H1 (cell line): ENCODE results near the gene ALG5.

Experiments used
- CBX5 ChIP-seq: fragments of 300-800, 300-1000 bp; sonication (generic); IDR thresholded peaks from 2 replicates; pipeline ENCODE4 v1.7.1; 2016; ENCODE audit warnings: antibody characterized with exemption, low read length, low read depth
- POLR2AphosphoS5 ChIP-seq: IDR thresholded peaks from 2 replicates; pipeline ENCODE4 v1.6.1; 2011; ENCODE audit warnings: low read depth, low read length
- RAD21 ChIP-seq, 2 experiments: IDR thresholded peaks in 1 of 2; conservative IDR thresholded peaks in 1 of 2; 2 replicates each; pipeline ENCODE4 v1.6.1; 2011; ENCODE audit warnings: low read depth in 2 of 2, low read length in 2 of 2, improper control_type of control experiment in 1 of 2, inconsistent platforms in 1 of 2, mild to moderate bottlenecking in 1 of 2, moderate library complexity in 1 of 2
- SIN3A ChIP-seq, 2 experiments: IDR thresholded peaks in 1 of 2; conservative IDR thresholded peaks in 1 of 2; 2 replicates each; pipeline ENCODE4 v1.6.1; 2011 to 2012; ENCODE audit warnings: low read length in 2 of 2, improper control_type of control experiment in 1 of 2, low read depth in 1 of 2, mild to moderate bottlenecking in 1 of 2
- TF ChIP-seq, protein P1 (sequence below), 3 experiments: IDR thresholded peaks; 1 replicate in 2 of 3; 2 replicates in 1 of 3; pipeline versions ENCODE4 v1.5.1 to v1.6.1; 2011; ENCODE audit warnings: low read length in 3 of 3, mild to moderate bottlenecking in 3 of 3, inconsistent platforms in 2 of 3, low read depth in 1 of 3, moderate library complexity in 1 of 3; ENCODE audit not compliant: insufficient read depth in 1 of 3; ENCODE audit errors: control extremely low read depth in 1 of 3
- TF ChIP-seq, protein P2 (sequence below): fragments of 300-600 bp; sonication (generic); IDR thresholded peaks from 2 replicates; pipeline ENCODE4 v1.7.1; 2012; ENCODE audit warnings: low read length, moderate library complexity, mild to moderate bottlenecking, inconsistent platforms; ENCODE audit not compliant: insufficient replicate concordance

DNA sequence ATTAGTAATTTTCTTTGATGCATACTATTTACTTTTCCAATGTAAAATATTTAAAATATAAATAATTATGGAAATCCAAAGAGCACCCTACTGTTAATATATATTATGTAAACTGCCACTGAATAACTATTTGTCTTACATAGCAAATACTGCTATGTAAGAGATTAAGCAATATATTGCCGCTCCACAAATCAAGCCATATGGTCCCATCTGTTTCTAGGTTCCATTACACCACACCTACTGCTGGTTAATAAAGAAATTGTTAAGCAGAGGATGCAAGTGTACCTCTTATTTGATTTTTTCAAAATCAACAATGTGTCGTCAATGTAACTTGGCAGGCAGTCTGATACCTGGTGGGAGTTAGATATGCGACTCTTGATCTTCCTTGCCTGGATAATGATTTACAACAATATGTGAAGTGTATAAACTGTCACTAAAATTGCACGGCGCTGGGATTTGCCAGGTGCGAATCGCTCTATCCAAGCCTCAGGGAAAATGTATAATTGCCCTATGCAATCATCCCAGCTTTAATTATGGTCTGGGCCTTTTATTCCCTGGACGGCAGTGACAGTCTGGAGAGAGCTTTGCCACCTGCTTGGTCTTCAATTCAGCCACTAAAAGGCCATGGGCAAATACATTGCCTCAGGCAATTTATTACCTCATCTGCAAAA lies 95.1 kb downstream of the ALG5 start:
- no peak for TF ChIP-seq RAD21 (IDR thresholded peaks at IDR 0.05 in 1 of 2, conservative IDR thresholded peaks at IDR 0.05 in 1 of 2; ENCODE audit: low read depth in 2 of 2, low read length in 2 of 2)
- TF ChIP-seq, protein P1, sequence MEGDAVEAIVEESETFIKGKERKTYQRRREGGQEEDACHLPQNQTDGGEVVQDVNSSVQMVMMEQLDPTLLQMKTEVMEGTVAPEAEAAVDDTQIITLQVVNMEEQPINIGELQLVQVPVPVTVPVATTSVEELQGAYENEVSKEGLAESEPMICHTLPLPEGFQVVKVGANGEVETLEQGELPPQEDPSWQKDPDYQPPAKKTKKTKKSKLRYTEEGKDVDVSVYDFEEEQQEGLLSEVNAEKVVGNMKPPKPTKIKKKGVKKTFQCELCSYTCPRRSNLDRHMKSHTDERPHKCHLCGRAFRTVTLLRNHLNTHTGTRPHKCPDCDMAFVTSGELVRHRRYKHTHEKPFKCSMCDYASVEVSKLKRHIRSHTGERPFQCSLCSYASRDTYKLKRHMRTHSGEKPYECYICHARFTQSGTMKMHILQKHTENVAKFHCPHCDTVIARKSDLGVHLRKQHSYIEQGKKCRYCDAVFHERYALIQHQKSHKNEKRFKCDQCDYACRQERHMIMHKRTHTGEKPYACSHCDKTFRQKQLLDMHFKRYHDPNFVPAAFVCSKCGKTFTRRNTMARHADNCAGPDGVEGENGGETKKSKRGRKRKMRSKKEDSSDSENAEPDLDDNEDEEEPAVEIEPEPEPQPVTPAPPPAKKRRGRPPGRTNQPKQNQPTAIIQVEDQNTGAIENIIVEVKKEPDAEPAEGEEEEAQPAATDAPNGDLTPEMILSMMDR (IDR thresholded peaks at IDR 0.05; ENCODE audit: control extremely low read depth in 1 of 3, insufficient read depth in 1 of 3, low read depth in 1 of 3, low read length in 3 of 3), result no peak
- no peak for TF ChIP-seq SIN3A (conservative IDR thresholded peaks at IDR 0.05 in 1 of 2, IDR thresholded peaks at IDR 0.05 in 1 of 2; ENCODE audit: low read depth in 1 of 2, low read length in 2 of 2)
- no peak for TF ChIP-seq CBX5
- TF ChIP-seq, protein P2, sequence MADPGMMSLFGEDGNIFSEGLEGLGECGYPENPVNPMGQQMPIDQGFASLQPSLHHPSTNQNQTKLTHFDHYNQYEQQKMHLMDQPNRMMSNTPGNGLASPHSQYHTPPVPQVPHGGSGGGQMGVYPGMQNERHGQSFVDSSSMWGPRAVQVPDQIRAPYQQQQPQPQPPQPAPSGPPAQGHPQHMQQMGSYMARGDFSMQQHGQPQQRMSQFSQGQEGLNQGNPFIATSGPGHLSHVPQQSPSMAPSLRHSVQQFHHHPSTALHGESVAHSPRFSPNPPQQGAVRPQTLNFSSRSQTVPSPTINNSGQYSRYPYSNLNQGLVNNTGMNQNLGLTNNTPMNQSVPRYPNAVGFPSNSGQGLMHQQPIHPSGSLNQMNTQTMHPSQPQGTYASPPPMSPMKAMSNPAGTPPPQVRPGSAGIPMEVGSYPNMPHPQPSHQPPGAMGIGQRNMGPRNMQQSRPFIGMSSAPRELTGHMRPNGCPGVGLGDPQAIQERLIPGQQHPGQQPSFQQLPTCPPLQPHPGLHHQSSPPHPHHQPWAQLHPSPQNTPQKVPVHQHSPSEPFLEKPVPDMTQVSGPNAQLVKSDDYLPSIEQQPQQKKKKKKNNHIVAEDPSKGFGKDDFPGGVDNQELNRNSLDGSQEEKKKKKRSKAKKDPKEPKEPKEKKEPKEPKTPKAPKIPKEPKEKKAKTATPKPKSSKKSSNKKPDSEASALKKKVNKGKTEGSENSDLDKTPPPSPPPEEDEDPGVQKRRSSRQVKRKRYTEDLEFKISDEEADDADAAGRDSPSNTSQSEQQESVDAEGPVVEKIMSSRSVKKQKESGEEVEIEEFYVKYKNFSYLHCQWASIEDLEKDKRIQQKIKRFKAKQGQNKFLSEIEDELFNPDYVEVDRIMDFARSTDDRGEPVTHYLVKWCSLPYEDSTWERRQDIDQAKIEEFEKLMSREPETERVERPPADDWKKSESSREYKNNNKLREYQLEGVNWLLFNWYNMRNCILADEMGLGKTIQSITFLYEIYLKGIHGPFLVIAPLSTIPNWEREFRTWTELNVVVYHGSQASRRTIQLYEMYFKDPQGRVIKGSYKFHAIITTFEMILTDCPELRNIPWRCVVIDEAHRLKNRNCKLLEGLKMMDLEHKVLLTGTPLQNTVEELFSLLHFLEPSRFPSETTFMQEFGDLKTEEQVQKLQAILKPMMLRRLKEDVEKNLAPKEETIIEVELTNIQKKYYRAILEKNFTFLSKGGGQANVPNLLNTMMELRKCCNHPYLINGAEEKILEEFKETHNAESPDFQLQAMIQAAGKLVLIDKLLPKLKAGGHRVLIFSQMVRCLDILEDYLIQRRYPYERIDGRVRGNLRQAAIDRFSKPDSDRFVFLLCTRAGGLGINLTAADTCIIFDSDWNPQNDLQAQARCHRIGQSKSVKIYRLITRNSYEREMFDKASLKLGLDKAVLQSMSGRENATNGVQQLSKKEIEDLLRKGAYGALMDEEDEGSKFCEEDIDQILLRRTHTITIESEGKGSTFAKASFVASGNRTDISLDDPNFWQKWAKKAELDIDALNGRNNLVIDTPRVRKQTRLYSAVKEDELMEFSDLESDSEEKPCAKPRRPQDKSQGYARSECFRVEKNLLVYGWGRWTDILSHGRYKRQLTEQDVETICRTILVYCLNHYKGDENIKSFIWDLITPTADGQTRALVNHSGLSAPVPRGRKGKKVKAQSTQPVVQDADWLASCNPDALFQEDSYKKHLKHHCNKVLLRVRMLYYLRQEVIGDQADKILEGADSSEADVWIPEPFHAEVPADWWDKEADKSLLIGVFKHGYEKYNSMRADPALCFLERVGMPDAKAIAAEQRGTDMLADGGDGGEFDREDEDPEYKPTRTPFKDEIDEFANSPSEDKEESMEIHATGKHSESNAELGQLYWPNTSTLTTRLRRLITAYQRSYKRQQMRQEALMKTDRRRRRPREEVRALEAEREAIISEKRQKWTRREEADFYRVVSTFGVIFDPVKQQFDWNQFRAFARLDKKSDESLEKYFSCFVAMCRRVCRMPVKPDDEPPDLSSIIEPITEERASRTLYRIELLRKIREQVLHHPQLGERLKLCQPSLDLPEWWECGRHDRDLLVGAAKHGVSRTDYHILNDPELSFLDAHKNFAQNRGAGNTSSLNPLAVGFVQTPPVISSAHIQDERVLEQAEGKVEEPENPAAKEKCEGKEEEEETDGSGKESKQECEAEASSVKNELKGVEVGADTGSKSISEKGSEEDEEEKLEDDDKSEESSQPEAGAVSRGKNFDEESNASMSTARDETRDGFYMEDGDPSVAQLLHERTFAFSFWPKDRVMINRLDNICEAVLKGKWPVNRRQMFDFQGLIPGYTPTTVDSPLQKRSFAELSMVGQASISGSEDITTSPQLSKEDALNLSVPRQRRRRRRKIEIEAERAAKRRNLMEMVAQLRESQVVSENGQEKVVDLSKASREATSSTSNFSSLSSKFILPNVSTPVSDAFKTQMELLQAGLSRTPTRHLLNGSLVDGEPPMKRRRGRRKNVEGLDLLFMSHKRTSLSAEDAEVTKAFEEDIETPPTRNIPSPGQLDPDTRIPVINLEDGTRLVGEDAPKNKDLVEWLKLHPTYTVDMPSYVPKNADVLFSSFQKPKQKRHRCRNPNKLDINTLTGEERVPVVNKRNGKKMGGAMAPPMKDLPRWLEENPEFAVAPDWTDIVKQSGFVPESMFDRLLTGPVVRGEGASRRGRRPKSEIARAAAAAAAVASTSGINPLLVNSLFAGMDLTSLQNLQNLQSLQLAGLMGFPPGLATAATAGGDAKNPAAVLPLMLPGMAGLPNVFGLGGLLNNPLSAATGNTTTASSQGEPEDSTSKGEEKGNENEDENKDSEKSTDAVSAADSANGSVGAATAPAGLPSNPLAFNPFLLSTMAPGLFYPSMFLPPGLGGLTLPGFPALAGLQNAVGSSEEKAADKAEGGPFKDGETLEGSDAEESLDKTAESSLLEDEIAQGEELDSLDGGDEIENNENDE, result no peak
- no peak for TF ChIP-seq POLR2AphosphoS5
